RCC 7860 (cell line): ENCODE measurements around the gene LDLRAD3.

Experiments used
- DNase-seq: peaks from one replicate; pipeline ENCODE4 v3.0.0-alpha.2; 2015; ENCODE audit warnings: low spot score
- FAIRE-seq: peaks from 2 replicates; lab custom pipeline; 2012; peaks lifted over from hg19 to GRCh38; lab: Jason Lieb, UNC

Gene LDLRAD3

DNA sequence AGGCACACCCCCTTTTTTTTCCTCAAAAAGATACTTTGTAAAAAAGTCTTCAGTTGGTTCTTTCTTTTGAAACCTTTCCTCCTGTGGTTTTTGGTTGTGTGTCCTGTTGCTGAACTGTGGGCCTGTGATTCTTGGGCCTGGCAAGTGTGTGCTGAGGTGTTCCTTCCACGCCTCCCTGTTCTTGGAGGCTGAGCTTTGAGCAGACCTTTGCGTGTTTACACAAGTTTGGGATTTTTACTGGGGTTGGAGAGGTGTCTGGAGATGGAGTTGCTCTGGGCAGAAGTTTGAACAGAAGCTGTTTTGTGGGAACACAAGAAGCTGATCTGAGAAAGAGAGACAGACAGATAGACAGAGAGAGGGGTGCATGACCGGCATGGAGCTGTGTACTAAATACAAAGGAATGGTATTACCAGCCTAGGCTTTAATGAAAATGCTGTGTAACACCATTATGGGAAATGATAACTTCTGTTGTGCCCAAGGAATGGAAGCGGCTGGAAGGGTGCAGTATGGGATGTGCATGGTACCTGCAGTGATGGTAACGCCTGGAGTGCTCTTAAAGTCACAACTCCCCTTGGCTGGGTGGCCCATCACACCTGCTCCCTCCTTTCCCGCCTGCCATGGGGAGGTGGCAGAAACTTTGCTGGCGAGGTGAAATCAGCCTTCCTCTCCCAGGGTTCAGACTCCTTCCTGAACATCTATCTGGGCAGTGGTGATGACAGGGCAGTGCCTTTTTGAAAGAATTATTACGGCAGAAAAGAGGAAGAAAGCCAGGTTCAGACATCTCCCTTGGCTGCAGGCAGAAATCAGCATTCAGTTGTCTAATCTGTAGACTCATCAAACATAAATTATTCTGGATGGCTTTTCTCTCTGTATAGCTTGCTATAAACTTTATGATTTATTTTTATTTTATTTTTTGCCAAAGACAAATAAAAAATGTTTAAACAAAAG is 70.4 kb downstream of the LDLRAD3 start:
- no peak for FAIRE-seq
- DNase-seq = no peak

DNA sequence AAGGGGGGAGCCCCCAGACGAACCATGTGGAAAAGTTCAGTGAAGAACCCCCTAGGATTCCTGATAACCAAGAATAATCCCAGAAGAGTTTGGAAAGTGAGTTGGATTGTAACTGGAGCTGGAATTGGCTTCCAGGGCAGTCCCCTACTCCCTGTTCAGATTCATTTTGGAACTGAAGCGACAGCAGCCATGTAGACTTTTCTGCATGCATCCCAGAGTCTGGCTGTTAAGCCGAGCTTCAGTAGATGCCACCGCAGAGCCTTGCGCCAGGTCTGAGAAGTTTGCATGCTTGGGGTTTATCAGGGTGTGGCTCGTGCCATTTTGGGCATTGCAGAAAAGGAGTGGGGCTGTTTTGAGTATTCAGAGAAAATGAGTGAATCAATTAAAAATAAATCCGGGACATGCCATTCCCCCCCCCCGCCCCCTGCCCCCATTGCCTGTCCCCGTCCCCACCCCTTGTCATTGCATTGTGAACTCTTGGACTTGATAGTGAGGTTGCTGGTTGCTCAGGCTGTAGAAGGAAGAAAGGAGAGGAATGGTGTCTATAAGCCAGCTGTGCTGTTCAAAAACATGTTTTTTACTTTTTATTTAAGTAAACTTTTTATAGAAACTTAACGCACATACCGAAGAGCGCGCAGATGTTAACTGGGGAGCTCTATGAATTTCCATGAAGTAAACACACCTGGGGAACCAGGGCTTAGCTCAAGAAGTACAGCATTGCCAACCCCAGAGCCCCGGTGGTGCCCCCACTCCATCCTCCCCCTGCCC is 71.2 kb downstream of the LDLRAD3 start:
- FAIRE-seq = no peak
- no peak for DNase-seq

DNA sequence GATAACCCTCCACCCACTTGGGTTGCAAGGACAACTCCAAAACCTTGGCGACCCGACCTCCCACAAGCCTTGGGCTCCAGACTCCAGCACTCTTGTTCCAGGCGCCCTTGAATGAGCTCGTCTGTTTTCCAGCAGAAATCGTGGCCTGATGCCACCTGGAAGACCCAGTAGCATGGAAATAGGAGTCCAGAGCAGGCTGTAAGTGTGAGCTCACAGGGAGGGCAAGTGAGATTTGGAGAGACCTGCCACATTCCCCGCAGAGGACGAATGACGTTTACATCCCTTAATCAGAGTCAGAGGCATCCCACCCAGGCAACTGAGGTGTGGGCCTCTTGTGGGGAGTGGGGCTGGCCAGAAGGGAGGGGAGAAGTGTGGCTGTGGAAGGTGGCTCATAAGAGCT is 71.9 kb downstream of the LDLRAD3 start:
- DNase-seq (no peak), FAIRE-seq (no peak)

DNA sequence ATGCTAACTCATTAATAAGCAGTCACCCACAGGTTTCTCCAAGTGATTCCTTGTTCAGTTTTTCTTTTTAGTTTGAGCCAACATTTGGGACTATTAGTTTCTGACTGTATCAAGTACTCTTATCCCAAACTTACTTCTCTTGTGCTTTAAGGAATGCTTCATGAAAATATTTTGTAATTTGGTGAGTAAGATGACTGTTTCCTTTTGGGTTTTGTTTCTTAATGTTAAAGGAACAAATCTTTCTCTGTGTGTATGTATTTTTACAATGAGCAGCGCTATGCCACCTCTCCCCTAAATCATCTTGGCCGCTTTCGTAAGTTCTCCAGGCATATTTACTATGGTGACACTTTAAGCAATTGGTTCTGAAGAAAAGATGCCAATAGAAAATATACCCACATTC is 72.4 kb downstream of the LDLRAD3 start:
- no peak for DNase-seq
- FAIRE-seq = no peak

DNA sequence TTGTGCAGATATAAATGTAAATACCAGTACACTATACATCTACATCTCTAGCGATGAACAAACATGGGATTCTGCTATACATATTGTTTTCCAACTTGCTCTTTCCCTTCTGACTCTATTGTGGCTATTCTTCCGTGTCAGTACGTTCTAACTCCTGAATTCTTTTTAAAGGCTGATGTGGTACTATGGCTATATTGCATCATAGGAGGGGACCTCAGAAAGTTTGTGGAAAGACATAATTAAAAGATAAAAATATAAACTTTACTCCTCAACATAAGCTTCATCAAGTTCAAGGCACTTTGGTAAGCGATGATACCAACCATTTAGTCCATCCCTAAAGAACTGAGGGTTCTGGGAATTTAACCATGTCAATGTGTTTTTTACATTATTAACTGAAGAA is 72.8 kb downstream of the LDLRAD3 start:
- DNase-seq (no peak), FAIRE-seq (no peak)

DNA sequence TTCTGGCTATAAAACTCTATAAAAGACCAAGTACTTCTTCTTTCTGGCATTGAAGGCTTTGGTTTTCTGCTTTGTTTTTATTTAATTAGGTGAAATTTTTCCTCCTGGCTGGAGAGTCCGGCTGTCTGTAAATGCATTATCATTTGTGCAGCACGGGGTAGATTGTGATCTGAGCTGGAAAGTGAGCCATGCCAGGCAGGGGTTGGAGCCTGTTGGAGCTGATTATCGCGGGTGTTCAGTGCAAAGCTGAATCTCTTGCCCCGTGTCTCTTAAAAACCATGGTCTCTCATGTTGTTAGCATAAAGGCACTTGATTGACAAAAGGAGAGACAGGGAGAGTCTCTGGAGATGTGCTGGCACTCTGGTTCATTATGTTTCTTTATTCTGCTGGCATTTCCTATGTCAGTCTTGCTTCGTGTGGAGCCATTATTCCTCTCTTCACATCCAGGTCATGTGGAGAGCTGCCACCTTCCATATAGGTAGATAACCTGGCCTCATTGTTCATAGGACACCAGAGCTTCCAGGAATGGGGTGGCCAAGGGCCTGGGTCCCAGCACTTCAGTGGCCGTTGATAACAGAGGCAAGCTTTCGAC is 75.2 kb downstream of the LDLRAD3 start:
- DNase-seq = no peak
- FAIRE-seq = no peak

DNA sequence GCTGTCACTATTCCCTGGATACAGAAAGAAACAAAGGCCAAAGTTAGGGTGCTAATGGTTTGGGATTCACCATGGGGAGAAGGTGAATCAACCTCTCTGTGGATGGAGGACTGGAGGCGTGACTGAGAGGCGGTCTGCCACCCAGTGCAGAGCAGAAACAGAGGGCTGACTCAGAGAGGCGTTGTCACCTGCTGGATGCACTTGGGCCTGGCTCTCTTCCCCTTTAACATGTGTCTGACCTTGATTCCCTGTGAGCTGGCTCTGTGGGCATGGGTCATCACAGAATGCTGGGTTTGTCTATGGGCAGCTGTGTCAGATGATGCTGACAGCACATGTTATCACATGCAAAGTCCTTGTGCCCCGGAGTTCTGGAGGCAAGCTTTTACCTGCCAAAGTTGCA is 75.9 kb downstream of the LDLRAD3 start:
- DNase-seq (peak; percentile 5), FAIRE-seq (no peak)

DNA sequence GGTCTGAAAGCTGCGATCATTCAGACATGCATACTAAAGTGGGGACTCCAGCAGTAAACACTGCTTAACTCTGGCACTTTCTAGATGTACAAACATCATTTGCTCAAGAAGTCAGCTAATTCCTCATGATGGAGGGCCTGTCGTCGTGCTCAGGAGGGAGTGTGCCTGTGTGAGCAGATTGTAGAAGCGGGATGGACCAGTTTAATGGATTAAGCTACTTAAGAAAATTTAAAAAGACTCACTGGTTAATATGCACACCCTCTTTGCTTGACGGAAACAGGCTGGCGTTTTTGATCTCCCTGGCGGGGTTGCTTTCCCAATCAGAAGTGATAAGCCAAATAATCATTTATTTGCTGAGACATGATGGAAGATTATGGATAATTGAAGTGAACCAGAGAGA is 79.0 kb downstream of the LDLRAD3 start:
- DNase-seq = no peak
- FAIRE-seq = no peak

DNA sequence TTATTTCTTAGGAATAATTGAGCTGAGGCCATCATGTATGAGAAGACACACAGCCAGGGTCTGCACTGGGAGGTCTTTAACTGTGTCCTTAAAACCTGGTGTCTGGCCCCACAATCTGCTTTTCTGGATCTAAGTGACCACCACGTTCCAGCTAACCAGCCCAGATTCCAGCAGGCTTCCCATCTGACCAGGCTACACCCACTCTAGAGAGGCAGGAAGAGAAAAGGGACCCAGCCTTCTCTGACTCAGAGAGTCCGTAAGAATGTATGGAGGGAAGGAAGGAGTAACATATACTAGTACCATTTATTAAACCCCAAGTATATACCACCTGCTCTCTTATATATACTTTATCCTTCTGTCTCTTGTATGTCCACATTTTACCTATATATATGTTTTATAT is 80.1 kb downstream of the LDLRAD3 start:
- no peak for DNase-seq
- FAIRE-seq = no peak

DNA sequence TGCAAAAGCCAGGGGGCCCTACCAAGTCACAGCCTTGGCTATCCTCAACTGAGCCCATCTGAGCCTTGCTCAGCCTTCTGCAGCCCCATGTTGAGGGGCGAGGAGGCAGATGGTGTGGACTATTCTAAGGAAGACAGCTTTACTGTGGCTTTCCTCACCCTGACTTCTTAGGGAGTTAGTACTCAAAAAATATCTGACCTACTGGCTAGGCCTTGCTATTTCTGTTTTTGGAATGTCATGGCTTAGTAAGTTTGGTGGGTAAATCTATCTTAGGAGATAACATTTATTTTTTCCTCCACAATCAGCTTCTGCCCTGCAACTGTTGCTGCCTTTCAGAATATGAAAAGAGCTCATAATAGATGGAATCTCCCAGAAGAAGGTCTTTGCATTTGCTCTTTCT is 80.9 kb downstream of the LDLRAD3 start:
- DNase-seq = no peak
- no peak for FAIRE-seq

DNA sequence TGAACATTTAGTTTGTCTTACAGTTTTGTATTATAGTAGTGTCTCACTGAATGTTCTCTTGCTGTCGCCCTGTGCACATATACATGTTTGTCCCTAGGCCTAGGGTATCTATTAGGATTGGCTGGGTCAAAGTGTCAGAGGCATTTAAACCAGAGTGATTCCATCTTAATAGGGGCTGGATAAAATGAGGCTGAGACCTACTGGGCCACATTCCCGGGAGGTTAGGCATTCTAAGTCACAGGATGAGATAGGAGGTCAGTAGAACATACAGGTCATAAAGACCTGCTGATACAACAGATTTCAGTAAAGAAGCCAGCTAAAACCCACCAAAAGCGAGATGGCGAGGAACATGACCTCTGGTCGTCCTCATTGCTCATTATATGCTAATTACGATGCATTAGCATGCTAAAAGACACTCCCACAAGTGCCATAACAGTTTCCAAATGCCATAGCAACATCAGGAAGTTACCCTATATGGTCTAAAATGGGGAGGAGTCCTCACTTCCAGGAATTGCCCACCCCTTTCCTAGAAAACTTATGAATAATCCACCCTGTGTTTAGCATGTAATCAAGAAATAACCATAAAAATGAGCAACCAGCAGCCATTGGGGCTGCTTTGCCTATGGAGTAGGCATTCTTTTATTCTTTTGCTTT is 82.6 kb downstream of the LDLRAD3 start:
- DNase-seq (no peak), FAIRE-seq (no peak)

DNA sequence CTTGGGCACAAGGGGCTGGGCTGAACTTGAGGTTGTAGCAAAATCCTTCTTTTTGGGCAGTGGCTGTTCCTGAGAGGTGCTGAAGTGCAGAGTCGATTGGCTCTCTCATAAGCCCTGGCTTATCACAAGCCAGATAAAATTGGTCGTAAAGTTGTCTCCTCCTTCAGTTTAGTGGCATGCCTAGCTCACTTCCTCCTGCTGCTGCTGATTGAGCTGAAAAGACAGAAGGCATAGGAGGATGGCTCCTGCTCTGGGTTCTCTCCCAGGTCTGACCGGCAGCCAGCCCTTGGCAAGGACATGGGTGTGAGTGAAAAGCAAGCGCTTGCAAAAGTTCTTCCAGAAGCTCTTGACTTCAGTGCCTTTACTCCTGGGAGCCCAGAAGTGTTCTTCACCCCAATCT is 83.9 kb downstream of the LDLRAD3 start:
- FAIRE-seq (no peak), DNase-seq (no peak)

DNA sequence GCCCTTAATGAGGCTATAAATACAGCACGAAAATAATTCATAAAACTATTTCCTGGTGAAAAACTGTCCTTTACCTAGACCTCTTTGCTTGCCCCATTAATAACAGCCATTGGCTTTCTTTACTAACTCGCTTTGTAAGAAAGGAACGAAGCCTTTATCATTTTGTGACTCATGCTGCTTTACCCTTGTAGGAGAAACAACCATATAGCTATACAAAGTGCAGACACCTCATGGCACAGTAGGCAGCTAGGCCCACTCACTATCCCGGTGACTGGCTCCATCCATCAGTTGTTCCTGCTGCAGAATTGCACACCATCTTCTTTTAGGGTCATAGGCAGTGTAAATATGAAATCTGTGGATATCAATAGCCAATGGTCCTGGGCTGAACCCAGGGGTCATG is 85.8 kb downstream of the LDLRAD3 start:
- DNase-seq (no peak), FAIRE-seq (no peak)

DNA sequence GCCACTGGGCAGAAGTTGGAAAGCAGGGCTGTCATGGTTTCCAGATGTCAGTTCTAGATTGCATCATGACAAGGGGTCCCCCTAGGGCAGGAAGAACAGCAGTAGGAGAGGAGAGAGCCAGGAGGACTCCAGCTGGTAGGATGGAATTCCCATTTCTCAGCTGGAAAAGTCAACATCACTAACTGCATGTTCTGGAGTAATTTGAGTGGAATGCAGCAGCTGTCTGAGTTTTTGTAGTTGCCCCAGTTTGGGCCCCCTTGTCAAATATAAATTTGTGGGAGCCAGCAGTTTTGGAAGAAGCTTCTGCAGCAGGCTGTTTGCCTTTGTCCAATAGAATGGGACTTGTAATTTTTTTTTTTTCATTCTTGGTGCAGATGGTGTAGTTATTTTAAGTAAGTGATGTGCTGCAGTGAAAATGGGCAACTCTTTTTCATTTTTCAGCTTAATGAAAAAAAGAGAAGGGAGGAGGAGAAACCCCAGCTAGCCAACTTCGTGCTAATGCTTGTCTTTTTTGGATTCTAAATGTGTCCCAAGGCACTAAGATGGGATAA is 86.9 kb downstream of the LDLRAD3 start:
- FAIRE-seq (no peak), DNase-seq (no peak)

DNA sequence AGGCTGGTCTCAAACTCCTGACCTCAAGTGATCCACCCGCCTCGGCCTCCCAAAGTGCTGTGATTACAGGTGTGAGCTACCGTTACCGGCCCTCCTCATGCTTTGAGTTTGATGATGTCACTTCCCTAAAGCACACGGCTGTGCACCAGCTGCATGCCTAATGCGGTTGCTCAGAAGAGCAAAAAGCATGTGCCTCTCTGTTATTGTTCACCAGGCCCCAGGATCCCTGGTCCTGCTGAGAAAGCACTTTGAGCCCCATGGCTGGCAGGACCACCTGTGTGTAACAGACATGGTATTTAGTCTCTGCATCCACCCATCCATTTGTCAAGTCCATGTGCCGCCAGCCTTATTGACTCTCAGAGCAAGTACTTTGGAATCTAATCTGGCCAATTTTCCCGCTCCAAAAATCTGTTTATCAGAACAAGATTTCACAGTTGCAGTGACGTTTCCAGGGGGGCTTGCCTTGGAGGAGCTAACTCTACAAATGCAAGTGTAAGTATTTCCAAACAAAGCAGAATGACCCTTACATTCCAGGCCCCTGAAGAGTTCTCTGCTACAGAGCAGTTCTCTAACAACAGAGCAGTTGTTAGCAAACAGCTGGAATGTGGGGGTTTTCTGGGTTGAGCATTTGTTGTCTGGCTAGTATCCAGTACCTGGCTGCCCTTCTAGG is 89.4 kb downstream of the LDLRAD3 start:
- FAIRE-seq (no peak), DNase-seq (no peak)

DNA sequence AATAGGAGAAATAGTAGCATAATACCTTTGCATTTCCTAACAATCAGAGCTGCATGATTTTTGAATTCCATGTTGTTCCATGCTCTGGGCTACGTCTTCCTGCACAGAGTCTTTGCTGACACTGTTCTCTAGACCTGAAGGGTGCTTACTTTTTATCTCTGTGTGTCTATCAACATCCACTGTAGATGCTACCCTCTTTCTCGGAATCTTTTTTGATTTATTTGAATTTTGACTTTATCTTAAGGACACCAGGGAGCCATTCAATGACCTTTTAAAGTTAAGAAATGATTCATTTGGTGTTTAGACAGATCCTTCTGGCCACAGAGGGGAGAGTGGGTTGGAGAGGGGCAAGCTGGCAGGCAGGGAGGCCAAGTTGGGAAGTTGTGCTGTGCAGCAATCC is 90.1 kb downstream of the LDLRAD3 start:
- FAIRE-seq (no peak), DNase-seq (no peak)

DNA sequence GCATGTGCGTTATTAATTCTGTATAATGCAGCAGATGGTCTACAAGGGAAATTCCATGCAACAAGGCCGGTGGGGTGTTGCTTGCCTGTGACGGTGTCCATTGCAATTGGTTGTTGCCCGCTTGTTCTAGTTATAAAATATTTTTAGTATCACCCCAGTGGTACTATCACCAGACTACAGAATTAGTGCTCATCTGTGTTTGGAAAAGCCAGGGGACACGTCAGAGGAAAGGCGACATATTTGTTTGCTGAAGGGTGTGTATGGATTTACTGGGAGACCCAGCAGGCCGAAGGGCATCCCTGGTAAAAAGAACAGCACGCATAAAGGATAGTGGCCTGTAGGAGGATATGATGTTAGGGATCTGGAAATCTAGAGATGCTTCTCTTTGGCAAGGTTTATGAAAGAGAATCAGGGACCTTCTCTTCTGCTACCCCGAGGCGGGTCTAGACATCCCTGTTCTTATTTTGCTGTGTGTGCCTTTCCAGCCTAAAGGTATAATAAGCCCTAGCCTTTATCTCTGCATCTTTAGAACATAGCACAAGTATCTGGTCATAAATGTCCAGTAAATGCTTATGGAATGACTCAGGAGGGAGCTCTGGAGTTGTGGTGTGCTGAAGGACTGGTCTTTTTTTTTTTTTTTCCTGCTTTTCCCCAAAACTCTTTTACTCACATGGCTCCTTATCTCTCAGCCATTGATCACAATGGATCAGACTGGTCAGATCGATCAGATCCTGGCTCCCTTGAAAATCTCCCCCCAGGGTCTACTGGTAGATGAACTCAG is 90.9 kb downstream of the LDLRAD3 start:
- FAIRE-seq (peak; percentile 75), DNase-seq (peak; percentile 68)

DNA sequence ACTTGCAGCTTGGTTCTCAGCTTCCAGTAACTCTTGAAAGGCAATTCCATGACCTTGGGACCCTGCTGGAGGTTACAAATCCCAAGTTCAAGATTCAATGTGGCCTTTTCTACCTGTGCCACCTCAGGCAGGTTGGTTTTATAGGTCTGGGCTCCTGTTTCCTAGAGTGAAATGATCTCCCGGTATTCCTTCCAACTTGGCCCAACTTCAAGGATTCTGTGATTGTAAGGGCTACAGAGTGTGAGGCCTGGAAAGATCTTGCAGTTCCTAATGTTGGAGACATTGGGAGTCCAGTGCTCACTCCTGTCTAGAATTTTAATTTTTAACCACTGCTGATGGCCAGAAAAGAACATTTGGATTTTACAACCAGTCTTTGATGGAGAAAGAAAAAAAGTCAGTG is 91.6 kb downstream of the LDLRAD3 start:
- DNase-seq (no peak), FAIRE-seq (no peak)

DNA sequence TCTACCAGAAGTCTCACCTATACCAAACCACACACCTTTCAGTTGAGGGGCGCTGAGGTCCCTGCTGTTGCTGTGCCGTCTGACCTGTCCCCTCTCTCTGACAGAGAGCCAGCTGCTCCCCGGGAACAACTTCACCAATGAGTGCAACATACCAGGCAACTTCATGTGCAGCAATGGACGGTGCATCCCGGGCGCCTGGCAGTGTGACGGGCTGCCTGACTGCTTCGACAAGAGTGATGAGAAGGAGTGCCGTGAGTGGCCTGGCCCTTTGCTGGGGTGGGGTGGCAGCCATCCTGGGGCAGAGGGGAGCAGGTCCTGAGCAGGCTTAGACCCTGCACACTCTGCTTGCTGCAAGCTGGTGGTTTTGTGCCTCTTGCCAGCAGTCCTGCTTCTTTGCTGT is 92.1 kb downstream of the LDLRAD3 start:
- FAIRE-seq = no peak
- no peak for DNase-seq

DNA sequence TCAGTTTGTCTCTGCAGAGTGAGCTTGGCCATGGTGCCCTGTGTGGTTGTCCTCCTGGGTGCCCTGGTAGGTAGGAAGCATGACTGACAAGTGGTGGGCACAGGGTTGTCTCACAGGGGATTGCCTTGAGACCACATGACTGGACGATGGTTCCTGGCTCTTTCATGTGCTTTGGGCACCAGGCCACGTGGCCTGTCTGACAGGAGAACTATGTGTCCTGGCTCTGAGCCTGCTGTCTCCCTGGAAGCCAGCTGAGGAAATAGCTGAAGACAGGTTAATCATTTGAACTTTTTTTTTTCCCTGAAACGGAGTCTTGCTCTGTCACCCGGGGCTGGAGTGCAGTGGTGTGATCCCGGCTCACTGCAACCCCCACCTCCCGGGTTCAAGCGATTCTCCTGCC is 93.2 kb downstream of the LDLRAD3 start:
- DNase-seq (peak; percentile 75), FAIRE-seq (peak; percentile 76)
